Body of pancreas (tissue), 4 donors: Measurements from ENCODE around the gene BICD1. TPM values are rescaled to one million over a fixed set of nuclear protein-coding genes. Genes with fewer than 3 reads are reported as not detected.

ENCODE experiments used
- ATAC-seq: fragments of 150-250 bp; one replicate; pipeline ENCODE4 v1.9.1; 2016
- DNase-seq, 4 donors: peaks; one replicate each; pipeline ENCODE4 v3.0.0-alpha.2; 2019
- H3K27ac ChIP-seq, 4 donors: fragments of 200-600 bp; sonication (generic); 1 replicate in 3 of 4; 2 replicates in 1 of 4; pipeline versions ENCODE4 v1.5.1 to v1.6.1; 2016 to 2019; ENCODE audit warnings: mild to moderate bottlenecking in 1 of 4, mixed read lengths in 1 of 4, moderate library complexity in 1 of 4
- H3K27me3 ChIP-seq, 2 donors: fragments of 200-600 bp; sonication (generic); one replicate each; pipeline ENCODE4 v1.6.0; 2016; ENCODE audit warnings: mild to moderate bottlenecking in 1 of 2
- H3K36me3 ChIP-seq, 2 donors: fragments of 200-600 bp; sonication (generic); replicated peaks in 1 of 2; 2 replicates each; pipeline ENCODE4 v1.5.1; 2016; ENCODE audit warnings: low read depth in 2 of 2; ENCODE audit not compliant: insufficient read depth in 1 of 2
- H3K4me1 ChIP-seq: fragments of 200-600 bp; sonication (generic); one replicate; pipeline ENCODE4 v1.6.0; 2016
- H3K4me3 ChIP-seq, 2 donors: fragments of 200-600 bp; sonication (generic); 1 replicate in 1 of 2; 2 replicates in 1 of 2; pipeline ENCODE4 v1.5.1; 2016 to 2019
- H3K9me3 ChIP-seq, 3 donors: fragments of 200-600 bp; sonication (generic); 1 replicate in 2 of 3; 2 replicates in 1 of 3; pipeline ENCODE4 v1.5.1; 2016
- POLR2A ChIP-seq, 3 donors: fragments of 450-650 bp; IDR thresholded peaks; one replicate each; pipeline ENCODE4 v1.6.1; 2016; ENCODE audit warnings: antibody characterized with exemption in 3 of 3, mild to moderate bottlenecking in 2 of 3
- WGBS, 2 donors: methylation state at CpG; one replicate each; pipeline ENCODE4 v1.1.5; 2017; 5-methylcytosine and 5-hydroxymethylcytosine counted together
- intact Hi-C: fragments of 100-400 bp; cut with DNase I; formaldehyde crosslinking; loops from one replicate; pipeline ENCODE4 v1.15.1; 2023
- total RNA-seq, 2 donors: library from RNA; depleted of rRNA; stranded (reverse); fragments of >200 nt; gene quantifications; one replicate each; pipeline ENCODE4 v1.1.0, GENCODE V29; 2016
- TF ChIP-seq, protein P1 (sequence below), 7 experiments: fragments of 450-650 bp in 4 of 7; fragments of 200-600 bp in 3 of 7; sonication (generic) in 3 of 7; IDR thresholded peaks; one replicate each; pipeline ENCODE4 v1.5.1; 2016 to 2019; ENCODE audit warnings: antibody characterized with exemption in 7 of 7

BICD1 gene
- total RNA-seq, 2 donors from 2014 or later: 3.0 to 6.2 TPM

DNA sequence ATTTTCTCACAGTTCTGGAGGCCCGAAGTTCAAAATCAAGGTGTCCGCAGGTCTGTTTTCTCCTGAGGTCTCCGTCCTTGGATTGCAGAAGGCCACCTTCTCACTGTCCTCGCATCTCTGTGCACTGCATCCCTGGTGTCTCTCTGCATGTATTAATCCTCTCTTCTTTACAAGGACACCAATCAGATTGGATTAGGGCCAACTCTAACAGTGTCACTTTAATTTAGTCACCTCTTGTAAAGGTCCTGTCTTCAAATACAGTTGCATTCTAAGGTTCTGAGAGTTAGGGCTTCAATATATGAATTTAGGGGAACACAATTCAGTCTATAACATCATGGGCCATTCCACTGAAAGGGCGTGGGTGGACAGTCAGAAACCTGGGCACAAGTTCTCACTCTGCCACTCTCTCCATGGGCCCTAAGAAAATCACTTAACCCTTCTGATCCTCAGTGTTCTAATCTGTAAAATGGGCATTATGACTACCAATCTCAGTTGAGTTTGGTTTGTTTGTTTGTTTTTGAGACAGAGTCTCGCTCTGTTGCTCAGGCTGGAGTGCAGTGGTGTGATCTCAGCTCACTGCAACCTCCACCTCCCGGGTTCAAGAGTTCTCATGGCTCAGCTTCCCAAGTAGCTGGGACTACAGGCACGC is 251.1 kb downstream of the BICD1 start:
- no peak overlapping the region for H3K27ac ChIP-seq
- H3K27me3 ChIP-seq: no peaks in the 10 kb centered on the region
- TF ChIP-seq, protein P1, sequence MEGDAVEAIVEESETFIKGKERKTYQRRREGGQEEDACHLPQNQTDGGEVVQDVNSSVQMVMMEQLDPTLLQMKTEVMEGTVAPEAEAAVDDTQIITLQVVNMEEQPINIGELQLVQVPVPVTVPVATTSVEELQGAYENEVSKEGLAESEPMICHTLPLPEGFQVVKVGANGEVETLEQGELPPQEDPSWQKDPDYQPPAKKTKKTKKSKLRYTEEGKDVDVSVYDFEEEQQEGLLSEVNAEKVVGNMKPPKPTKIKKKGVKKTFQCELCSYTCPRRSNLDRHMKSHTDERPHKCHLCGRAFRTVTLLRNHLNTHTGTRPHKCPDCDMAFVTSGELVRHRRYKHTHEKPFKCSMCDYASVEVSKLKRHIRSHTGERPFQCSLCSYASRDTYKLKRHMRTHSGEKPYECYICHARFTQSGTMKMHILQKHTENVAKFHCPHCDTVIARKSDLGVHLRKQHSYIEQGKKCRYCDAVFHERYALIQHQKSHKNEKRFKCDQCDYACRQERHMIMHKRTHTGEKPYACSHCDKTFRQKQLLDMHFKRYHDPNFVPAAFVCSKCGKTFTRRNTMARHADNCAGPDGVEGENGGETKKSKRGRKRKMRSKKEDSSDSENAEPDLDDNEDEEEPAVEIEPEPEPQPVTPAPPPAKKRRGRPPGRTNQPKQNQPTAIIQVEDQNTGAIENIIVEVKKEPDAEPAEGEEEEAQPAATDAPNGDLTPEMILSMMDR (IDR thresholded peaks at IDR 0.05): no peak
- TF ChIP-seq POLR2A (IDR thresholded peaks at IDR 0.05): no peak
- no peaks in the 10 kb centered on the region for H3K9me3 ChIP-seq
- ATAC-seq (no peak), DNase-seq (no peak)
- H3K4me1 ChIP-seq: no peaks in the 10 kb centered on the region
- WGBS, 2 donors: 81 to 85% methylated on average over 7 to 8 of the region's 8 CpGs
- H3K4me3 ChIP-seq: no peak overlapping the region
- no peaks in the 10 kb centered on the region for H3K36me3 ChIP-seq
- intact Hi-C loops: no loop called here

DNA sequence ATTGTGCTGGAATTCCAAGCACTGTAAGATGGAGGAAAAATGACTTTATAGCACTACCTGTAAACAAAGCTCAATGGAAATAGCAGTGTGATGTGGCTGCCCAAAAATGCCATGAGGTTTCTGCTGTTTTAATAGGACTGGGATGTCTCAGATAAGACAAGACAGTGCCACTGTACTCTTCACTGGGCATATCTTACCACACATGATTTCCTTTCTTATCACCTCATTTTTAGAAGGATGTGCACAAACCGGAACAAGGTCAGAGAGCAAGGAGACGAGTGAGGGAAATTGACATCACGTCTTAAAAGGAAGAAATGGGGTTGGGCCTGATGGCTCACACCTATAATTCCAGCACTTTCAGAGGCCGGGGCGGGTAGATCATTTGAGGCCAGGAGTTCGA is 254.3 kb downstream of the BICD1 start:
- intact Hi-C loops: loop anchor here (10.0 kb wide), 2 partner anchors 84 to 304 kb away; no protein-coding TSS in a partner anchor
- no peak for ATAC-seq
- no peak for DNase-seq

DNA sequence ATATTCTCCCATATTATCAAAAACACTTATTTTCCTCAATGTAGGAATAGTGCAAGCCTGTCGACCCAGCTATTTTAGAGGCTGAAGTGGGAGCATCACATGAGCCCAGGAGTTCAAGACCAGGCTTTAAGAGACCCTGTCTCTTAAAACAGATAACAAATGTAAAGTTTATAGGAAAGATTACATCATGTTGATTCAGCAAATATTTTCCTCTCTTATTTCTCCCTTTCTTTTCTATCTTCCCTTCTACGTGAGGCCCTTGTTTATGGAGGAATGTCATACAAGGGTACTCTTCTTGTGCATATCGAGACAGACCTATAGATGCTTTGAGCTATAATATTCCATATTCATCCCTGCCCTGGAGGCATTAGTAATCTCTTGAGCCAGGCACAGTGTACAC is 256.2 kb downstream of the BICD1 start:
- Histone ChIP-seq H3K4me1 (peaks cover 14% of the 10 kb centered on the region), H3K4me3 (no peak overlapping the region), H3K27me3 (no peaks in the 10 kb centered on the region), H3K27ac (no peak overlapping the region), H3K36me3 (no peaks in the 10 kb centered on the region), H3K9me3 (no peaks in the 10 kb centered on the region)
- no peak for DNase-seq
- intact Hi-C loops: loop anchor here (10.0 kb wide), 2 partner anchors 82 to 302 kb away; no protein-coding TSS in a partner anchor
- no peak for ATAC-seq
- WGBS, 2 donors: 61 to 77% methylated on average over 3 of the region's 3 CpGs
- TF ChIP-seq, protein P1 (IDR thresholded peaks at IDR 0.05): no peak

More for the DNA sequence above, 254.3 kb downstream of the BICD1 start:
- Histone ChIP-seq H3K4me3 (no peak overlapping the region), H3K36me3 (no peaks in the 10 kb centered on the region), H3K27ac (no peak overlapping the region), H3K9me3 (no peaks in the 10 kb centered on the region), H3K4me1 (peaks cover 5% of the 10 kb centered on the region), H3K27me3 (no peaks in the 10 kb centered on the region)
- TF ChIP-seq POLR2A (IDR thresholded peaks at IDR 0.05): no peak
- 68 to 80% methylated on average over 6 of the region's 6 CpGs for WGBS, 2 donors

DNA sequence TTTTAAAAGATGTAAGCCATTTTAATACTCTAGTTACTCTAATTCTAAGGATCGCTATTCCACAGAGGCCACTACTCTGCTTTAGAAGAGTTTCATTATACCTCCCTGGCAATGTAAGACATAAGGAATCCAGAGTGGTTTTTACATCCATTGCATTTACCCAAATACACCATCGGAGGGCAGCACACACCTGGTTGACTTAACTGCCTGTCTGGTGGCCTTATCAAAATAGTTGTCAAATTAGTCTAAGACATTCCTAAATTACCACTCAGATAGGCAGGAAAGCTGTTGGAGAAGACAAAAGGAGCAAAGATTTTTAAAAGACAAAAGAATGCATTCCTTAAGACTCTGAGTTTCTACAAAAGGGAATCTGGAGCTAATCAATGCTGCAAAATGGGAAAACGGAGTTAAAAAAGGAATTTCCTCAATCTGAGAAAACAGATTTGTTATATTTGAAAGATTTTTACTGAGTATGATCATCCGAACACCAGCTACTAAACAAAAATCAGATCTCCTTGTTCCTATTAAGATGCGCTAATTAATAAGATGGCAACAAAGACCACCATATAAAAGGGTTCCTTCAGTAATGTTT is 258.9 kb downstream of the BICD1 start:
- H3K27me3 ChIP-seq: no peaks in the 10 kb centered on the region
- H3K4me3 ChIP-seq: no peak overlapping the region
- WGBS, 2 donors: 37 to 40% methylated on average over 5 of the region's 5 CpGs
- peak; percentile 82 for ATAC-seq
- peaks cover 14% of the 10 kb centered on the region for H3K4me1 ChIP-seq
- TF ChIP-seq, protein P1 (IDR thresholded peaks at IDR 0.05): peak; percentile 39 to 90 (median 84)
- TF ChIP-seq POLR2A (IDR thresholded peaks at IDR 0.05): no peak
- H3K27ac ChIP-seq: no peak overlapping the region
- peak; percentile 64 to 72 (median 68) for DNase-seq
- H3K9me3 ChIP-seq: no peaks in the 10 kb centered on the region
- no peaks in the 10 kb centered on the region for H3K36me3 ChIP-seq
- intact Hi-C loops: loop anchor here (10.0 kb wide), 2 partner anchors 79 to 299 kb away; no protein-coding TSS in a partner anchor

DNA sequence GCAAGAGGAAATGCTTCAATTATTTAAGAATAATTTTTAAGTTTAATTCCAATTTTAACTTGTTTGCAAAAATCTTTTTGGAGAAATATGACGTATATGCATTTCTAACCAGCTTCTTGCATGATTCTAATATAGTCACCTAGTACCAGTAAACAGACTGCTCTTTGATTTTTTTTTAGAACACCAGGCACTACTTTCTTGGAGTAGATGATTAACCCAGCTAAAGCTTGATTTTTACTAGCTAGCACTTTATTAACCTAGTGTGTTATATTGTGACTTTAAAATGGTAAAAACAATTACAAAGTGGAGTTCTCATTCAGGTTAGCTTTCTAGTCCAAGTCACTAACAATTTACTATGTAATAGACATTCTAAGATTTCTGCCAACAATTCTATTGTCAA is 260.1 kb downstream of the BICD1 start:
- no peak overlapping the region for H3K4me3 ChIP-seq
- H3K27me3 ChIP-seq: no peaks in the 10 kb centered on the region
- DNase-seq (no peak), ATAC-seq (peak; percentile 60)
- peaks cover 14% of the 10 kb centered on the region for H3K4me1 ChIP-seq
- TF ChIP-seq, protein P1 (IDR thresholded peaks at IDR 0.05): no peak
- no peak for TF ChIP-seq POLR2A (IDR thresholded peaks at IDR 0.05)
- peak overlapping the region in 1 of 4 donors; percentile 41 for H3K27ac ChIP-seq
- intact Hi-C loops: loop anchor here (10.0 kb wide), 2 partner anchors 78 to 298 kb away; no protein-coding TSS in a partner anchor
- no peaks in the 10 kb centered on the region for H3K9me3 ChIP-seq
- no peaks in the 10 kb centered on the region for H3K36me3 ChIP-seq
- 27 to 33% methylated on average over 1 of the region's 1 CpG for WGBS, 2 donors
